ENCODE results near the gene MUC5B. TPM values are rescaled to one million over a fixed set of nuclear protein-coding genes. Genes with fewer than 3 reads are reported as not detected.

The MUC5B gene
- total RNA-seq, 2 experiments from 2014 or later: not detected

GRCh38 chr11:1274501-1274900 is 51.6 kb downstream of the MUC5B start:
- Mint-ChIP-seq H3K27me3 (no peaks in the 10 kb centered on the region), H3K27ac (no peak overlapping the region), H3K9me3 (no peaks in the 10 kb centered on the region), H3K4me3 (no peak overlapping the region), H3K4me1 (no peaks in the 10 kb centered on the region), H3K36me3 (ENCODE audit: low read depth) (peaks cover 1% of the 10 kb centered on the region)
- no peak for DNase-seq
- CTCF ChIA-PET: no interaction called here
- POLR2A ChIA-PET: no interaction called here

GRCh38 chr11:1275021-1275420 is 52.2 kb downstream of the MUC5B start:
- Mint-ChIP-seq H3K4me1 (no peaks in the 10 kb centered on the region), H3K27me3 (no peaks in the 10 kb centered on the region), H3K9me3 (no peaks in the 10 kb centered on the region), H3K4me3 (no peak overlapping the region), H3K36me3 (ENCODE audit: low read depth) (peaks cover 1% of the 10 kb centered on the region), H3K27ac (no peak overlapping the region)
- POLR2A ChIA-PET: no interaction called here
- DNase-seq: no peak
- CTCF ChIA-PET: no interaction called here

GRCh38 chr11:1276041-1276790 is 53.4 kb downstream of the MUC5B start:
- ChIA-PET POLR2A (interaction anchor here (0.5 kb wide), 1 partner anchor 349 kb away, joined by 7 read pairs; no protein-coding TSS in a partner anchor), CTCF (interaction anchor here (1.1 kb wide), 1 partner anchor 35 kb away, joined by 3 read pairs; no protein-coding TSS in a partner anchor)
- H3K27ac Mint-ChIP-seq: no peak overlapping the region
- peaks cover 1% of the 10 kb centered on the region for H3K36me3 Mint-ChIP-seq (ENCODE audit: low read depth)
- H3K4me1 Mint-ChIP-seq: no peaks in the 10 kb centered on the region
- H3K4me3 Mint-ChIP-seq: no peak overlapping the region
- no peaks in the 10 kb centered on the region for H3K9me3 Mint-ChIP-seq
- H3K27me3 Mint-ChIP-seq: no peaks in the 10 kb centered on the region
- no peak for DNase-seq

GRCh38 chr11:1276866-1277615 is 54.2 kb downstream of the MUC5B start:
- H3K36me3 Mint-ChIP-seq (ENCODE audit: low read depth): peaks cover 1% of the 10 kb centered on the region
- POLR2A ChIA-PET: interaction anchor here (0.5 kb wide), 1 partner anchor 349 kb away, joined by 7 read pairs; no protein-coding TSS in a partner anchor
- H3K27me3 Mint-ChIP-seq: no peaks in the 10 kb centered on the region
- H3K4me3 Mint-ChIP-seq: no peak overlapping the region
- CTCF ChIA-PET: interaction anchor here (1.1 kb wide), 1 partner anchor 34 kb away, joined by 3 read pairs; no protein-coding TSS in a partner anchor
- H3K9me3 Mint-ChIP-seq: no peaks in the 10 kb centered on the region
- H3K27ac Mint-ChIP-seq: no peak overlapping the region
- H3K4me1 Mint-ChIP-seq: no peaks in the 10 kb centered on the region
- DNase-seq: no peak

- ChIA-PET POLR2A (no interaction called here), CTCF (no interaction called here)
- Mint-ChIP-seq H3K4me1 (no peaks in the 10 kb centered on the region), H3K36me3 (ENCODE audit: low read depth) (peaks cover 1% of the 10 kb centered on the region), H3K27me3 (no peaks in the 10 kb centered on the region), H3K27ac (no peak overlapping the region), H3K4me3 (no peak overlapping the region), H3K9me3 (no peaks in the 10 kb centered on the region)
- DNase-seq: no peak
Observed at GRCh38 chr11:1277936-1278512, 55.2 kb downstream of the MUC5B start.

GRCh38 chr11:1278766-1279673 is 56.2 kb downstream of the MUC5B start:
- Mint-ChIP-seq H3K4me3 (no peak overlapping the region), H3K36me3 (ENCODE audit: low read depth) (peaks cover 4% of the 10 kb centered on the region), H3K27me3 (no peaks in the 10 kb centered on the region), H3K9me3 (no peaks in the 10 kb centered on the region), H3K27ac (no peak overlapping the region), H3K4me1 (no peaks in the 10 kb centered on the region)
- CTCF ChIA-PET: no interaction called here
- DNase-seq: no peak
- POLR2A ChIA-PET: no interaction called here

- Mint-ChIP-seq H3K9me3 (no peaks in the 10 kb centered on the region), H3K4me3 (no peak overlapping the region), H3K27me3 (no peaks in the 10 kb centered on the region), H3K4me1 (no peaks in the 10 kb centered on the region), H3K36me3 (ENCODE audit: low read depth) (peaks cover 4% of the 10 kb centered on the region), H3K27ac (no peak overlapping the region)
- CTCF ChIA-PET: no interaction called here
- POLR2A ChIA-PET: no interaction called here
- no peak for DNase-seq
Observed at GRCh38 chr11:1279674-1280055, 56.8 kb downstream of the MUC5B start.

- Mint-ChIP-seq H3K9me3 (no peaks in the 10 kb centered on the region), H3K27me3 (no peaks in the 10 kb centered on the region), H3K4me3 (no peak overlapping the region), H3K36me3 (ENCODE audit: low read depth) (peaks cover 7% of the 10 kb centered on the region), H3K27ac (peak overlapping the region; percentile 62), H3K4me1 (no peaks in the 10 kb centered on the region)
- no peak for DNase-seq
- POLR2A ChIA-PET: no interaction called here
- CTCF ChIA-PET: interaction anchor here (0.8 kb wide), 1 partner anchor 18 kb away, joined by 3 read pairs; no protein-coding TSS in a partner anchor
Observed at GRCh38 chr11:1280116-1281035, 57.5 kb downstream of the MUC5B start.

- Mint-ChIP-seq H3K9me3 (no peaks in the 10 kb centered on the region), H3K27ac (no peak overlapping the region), H3K27me3 (no peaks in the 10 kb centered on the region), H3K36me3 (ENCODE audit: low read depth) (peaks cover 10% of the 10 kb centered on the region), H3K4me1 (no peaks in the 10 kb centered on the region), H3K4me3 (no peak overlapping the region)
- CTCF ChIA-PET: no interaction called here
- DNase-seq: no peak
- POLR2A ChIA-PET: no interaction called here
Observed at GRCh38 chr11:1281326-1281973, 58.6 kb downstream of the MUC5B start.

GRCh38 chr11:1281974-1282365 is 59.1 kb downstream of the MUC5B start:
- Mint-ChIP-seq H3K4me3 (no peak overlapping the region), H3K27me3 (no peaks in the 10 kb centered on the region), H3K4me1 (no peaks in the 10 kb centered on the region), H3K36me3 (ENCODE audit: low read depth) (peaks cover 14% of the 10 kb centered on the region), H3K9me3 (no peaks in the 10 kb centered on the region), H3K27ac (no peak overlapping the region)
- POLR2A ChIA-PET: no interaction called here
- CTCF ChIA-PET: no interaction called here
- DNase-seq: no peak

- ChIA-PET CTCF (no interaction called here), POLR2A (no interaction called here)
- no peaks in the 10 kb centered on the region for H3K4me1 Mint-ChIP-seq
- H3K9me3 Mint-ChIP-seq: no peaks in the 10 kb centered on the region
- DNase-seq: no peak
- no peak overlapping the region for H3K4me3 Mint-ChIP-seq
- no peak overlapping the region for H3K27ac Mint-ChIP-seq
- no peaks in the 10 kb centered on the region for H3K27me3 Mint-ChIP-seq
- H3K36me3 Mint-ChIP-seq (ENCODE audit: low read depth): peaks cover 18% of the 10 kb centered on the region
Observed at GRCh38 chr11:1283091-1283511, 60.2 kb downstream of the MUC5B start.
